Hepatic stellate cell (primary cell): ENCODE measurements around the gene C10orf95.

Experiments used
- DNase-seq: peaks from one replicate; pipeline ENCODE4 v3.0.0; 2011; ENCODE audit warnings: low spot score

The C10orf95 gene

GRCh38 chr10:102401735-102402511 lies 49.4 kb downstream of the C10orf95 start:
- DNase-seq = peak; percentile 53

GRCh38 chr10:102401342-102401654 lies 50.0 kb downstream of the C10orf95 start:
- DNase-seq = no peak

GRCh38 chr10:102400598-102401341 lies 50.6 kb downstream of the C10orf95 start:
- DNase-seq = no peak

- DNase-seq = no peak
Observed at GRCh38 chr10:102400076-102400475, 51.3 kb downstream of the C10orf95 start.
